HFF-Myc (cell line): ENCODE measurements around the gene TMEM145.

ENCODE experiments used
- DNase-seq: peaks from one replicate; pipeline ENCODE4 v3.0.0-alpha.2; 2011; ENCODE audit warnings: low read depth; ENCODE audit errors: extremely low read depth
- H3K4me3 ChIP-seq: replicated peaks from 2 replicates; pipeline ENCODE4 v1.5.1; 2011; ENCODE audit warnings: low read depth, mild to moderate bottlenecking, control low read depth, low read length
- TF ChIP-seq, protein P1 (sequence below): IDR thresholded peaks from 2 replicates; pipeline ENCODE4 v1.5.1; 2012; ENCODE audit warnings: mild to moderate bottlenecking, low read depth, low read length, control low read depth; ENCODE audit errors: missing control alignments

Gene TMEM145

DNA sequence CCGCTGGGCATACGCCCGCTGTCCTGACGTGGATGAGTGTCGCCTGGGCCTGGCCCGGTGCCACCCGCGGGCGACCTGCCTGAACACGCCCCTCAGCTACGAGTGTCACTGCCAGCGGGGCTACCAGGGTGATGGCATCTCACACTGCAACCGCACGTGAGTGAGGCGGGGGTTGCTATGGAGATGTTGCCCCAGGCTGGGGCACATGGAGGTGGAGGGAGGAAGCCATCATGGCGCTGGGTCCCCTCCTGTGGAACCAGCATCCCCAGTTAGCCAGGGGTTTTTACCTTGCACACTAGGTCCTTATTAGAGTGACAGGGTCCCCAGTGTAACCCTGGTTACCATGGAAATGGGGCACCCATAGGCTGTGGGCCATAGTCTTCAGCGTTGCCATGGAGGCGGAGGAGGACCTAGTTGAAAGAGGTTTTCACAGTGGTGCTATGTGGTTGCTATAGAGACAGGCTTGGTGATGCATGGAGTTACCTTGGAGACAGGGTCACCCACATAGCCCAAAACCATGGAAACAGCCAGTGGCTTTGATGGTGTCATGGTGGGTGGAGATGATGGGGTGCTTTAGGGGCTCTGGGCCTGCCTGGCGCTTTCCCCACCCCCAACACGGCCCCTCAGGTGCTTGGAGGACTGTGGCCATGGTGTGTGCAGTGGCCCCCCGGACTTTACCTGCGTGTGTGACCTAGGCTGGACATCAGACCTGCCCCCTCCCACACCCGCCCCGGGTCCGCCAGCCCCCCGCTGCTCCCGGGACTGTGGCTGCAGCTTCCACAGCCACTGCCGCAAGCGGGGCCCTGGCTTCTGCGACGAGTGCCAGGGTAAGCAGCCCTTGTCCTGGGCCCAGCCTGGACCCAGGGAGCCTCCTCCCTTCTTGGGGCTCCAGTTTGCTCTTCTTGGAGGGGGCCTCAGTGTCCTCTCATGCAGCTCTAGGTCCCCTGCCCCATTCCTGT is 39.5 kb downstream of the TMEM145 start:
- peak; percentile 24 for DNase-seq
- H3K4me3 ChIP-seq, result no peak overlapping the region
- TF ChIP-seq, protein P1, sequence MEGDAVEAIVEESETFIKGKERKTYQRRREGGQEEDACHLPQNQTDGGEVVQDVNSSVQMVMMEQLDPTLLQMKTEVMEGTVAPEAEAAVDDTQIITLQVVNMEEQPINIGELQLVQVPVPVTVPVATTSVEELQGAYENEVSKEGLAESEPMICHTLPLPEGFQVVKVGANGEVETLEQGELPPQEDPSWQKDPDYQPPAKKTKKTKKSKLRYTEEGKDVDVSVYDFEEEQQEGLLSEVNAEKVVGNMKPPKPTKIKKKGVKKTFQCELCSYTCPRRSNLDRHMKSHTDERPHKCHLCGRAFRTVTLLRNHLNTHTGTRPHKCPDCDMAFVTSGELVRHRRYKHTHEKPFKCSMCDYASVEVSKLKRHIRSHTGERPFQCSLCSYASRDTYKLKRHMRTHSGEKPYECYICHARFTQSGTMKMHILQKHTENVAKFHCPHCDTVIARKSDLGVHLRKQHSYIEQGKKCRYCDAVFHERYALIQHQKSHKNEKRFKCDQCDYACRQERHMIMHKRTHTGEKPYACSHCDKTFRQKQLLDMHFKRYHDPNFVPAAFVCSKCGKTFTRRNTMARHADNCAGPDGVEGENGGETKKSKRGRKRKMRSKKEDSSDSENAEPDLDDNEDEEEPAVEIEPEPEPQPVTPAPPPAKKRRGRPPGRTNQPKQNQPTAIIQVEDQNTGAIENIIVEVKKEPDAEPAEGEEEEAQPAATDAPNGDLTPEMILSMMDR, result no peak

DNA sequence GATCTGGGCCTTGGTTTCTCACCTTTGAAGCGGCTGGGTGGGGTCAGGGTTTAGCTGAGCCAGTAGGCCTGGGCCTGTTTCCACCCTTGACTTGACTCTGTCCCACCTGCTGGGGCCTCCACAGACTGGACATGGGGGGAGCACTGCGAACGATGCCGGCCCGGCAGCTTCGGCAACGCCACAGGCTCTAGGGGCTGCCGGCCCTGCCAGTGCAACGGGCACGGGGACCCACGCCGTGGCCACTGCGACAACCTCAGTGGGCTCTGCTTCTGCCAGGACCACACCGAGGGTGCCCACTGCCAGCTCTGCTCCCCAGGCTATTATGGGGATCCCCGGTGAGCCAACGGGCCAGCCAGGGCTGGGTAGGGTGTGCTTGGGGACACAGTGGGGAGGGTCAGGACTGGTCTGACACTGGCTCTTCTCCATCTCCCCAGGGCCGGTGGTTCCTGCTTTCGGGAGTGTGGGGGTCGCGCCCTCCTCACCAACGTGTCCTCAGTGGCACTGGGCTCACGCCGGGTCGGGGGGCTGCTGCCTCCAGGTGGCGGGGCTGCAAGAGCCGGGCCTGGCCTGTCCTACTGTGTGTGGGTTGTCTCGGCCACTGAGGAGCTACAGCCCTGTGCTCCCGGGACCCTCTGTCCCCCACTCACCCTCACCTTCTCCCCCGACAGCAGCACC is 40.4 kb downstream of the TMEM145 start:
- TF ChIP-seq, protein P1, result no peak
- DNase-seq, result no peak
- H3K4me3 ChIP-seq, result no peak overlapping the region

DNA sequence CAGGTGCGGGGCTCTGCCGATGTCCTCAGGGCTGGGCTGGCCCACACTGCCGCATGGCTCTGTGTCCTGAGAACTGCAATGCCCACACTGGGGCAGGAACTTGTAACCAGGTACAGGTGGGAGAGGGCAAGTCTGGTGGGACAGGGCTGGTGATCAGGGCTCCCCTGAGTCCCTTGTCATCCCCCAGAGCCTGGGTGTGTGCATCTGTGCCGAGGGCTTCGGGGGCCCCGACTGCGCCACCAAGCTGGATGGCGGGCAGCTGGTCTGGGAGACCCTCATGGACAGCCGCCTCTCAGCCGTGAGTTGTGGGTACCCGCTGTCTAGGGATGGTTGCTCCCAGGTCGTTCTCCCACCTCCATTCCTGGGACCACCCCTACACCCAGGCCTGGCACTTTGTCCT is 42.8 kb downstream of the TMEM145 start:
- TF ChIP-seq, protein P1, result no peak
- no peak overlapping the region for H3K4me3 ChIP-seq
- no peak for DNase-seq

DNA sequence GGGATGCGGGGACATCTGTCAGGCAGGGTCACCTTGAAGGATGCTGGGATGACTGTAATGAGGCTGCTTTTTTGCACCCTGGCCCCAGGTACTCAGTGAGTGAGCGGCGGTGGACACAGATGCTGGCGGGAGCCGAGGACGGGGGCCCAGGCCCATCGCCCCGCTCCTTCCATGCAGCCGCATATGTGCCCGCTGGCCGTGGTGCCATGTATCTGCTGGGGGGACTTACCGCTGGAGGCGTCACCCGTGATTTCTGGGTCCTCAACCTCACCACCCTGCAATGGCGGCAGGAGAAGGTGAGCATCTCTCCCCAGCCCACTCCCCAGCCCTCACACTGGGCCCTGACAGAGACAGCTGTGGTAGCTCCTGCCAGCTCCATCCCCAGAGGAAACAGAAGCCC is 43.6 kb downstream of the TMEM145 start:
- H3K4me3 ChIP-seq, result no peak overlapping the region
- TF ChIP-seq, protein P1, result no peak
- no peak for DNase-seq

DNA sequence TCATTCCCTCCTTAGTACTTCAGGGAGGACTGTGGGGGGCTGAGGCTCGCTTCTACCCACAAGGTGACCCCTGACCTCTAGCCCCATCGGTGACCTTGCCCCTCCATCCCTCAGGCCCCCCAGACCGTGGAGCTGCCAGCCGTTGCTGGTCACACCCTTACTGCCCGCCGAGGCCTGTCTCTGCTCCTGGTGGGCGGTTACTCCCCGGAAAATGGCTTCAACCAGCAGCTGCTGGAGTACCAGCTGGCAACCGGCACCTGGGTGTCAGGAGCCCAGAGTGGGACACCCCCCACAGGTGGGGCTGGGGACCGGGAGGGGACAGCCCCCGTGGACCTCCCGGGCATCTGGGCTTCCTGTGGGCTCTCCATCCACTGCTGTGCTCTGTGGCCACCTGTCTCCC is 44.2 kb downstream of the TMEM145 start:
- H3K4me3 ChIP-seq, result no peak overlapping the region
- TF ChIP-seq, protein P1, result no peak
- DNase-seq, result no peak

DNA sequence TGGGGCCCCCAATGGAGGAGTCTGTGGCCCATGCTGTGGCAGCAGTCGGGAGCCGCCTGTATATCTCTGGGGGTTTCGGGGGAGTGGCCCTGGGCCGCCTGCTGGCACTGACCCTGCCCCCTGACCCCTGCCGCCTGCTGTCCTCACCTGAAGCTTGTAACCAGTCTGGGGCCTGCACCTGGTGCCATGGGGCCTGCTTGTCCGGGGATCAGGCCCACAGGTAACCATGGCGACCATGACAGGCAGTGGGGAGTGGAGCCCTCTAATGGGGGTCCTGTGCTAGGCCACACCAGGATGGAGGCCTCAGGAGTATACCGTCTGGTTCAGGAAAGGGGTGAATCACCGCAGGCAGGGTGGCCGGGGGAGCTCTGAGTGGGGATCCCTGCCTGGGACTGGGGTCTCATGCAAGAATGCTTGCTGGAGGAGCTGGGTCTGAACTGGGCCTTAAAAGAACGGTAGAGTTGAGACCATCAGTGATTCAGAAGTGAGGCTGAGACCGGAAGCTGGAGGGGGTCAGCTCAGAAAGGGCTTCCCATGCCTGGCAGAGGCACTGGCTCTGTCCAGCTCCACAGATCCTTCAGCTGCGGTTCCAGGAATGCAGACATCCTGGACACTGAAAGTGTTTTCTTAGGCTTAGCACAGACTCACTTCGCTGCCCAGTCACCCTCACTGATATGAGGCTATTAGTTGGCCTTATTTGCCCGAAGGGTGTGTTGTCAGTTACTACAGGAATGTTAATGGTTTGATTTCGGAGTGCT is 47.9 kb downstream of the TMEM145 start:
- TF ChIP-seq, protein P1, result no peak
- no peak for DNase-seq
- no peak overlapping the region for H3K4me3 ChIP-seq
